Stimulated activated CD4-positive, alpha-beta T cell treated with anti-CD3 and anti-CD28 coated beads, Interleukin-12 subunit alpha, Interleukin-12 subunit beta, amount 100 ng/mL, for 48 hours (primary cell): ENCODE measurements around the gene CDON.

Experiments
- DNase-seq, 3 donors: peaks; one replicate each; pipeline ENCODE4 v3.0.0-alpha.2; 2020; ENCODE audit warnings: low read depth in 2 of 3, low spot score in 1 of 3

CDON gene

DNA sequence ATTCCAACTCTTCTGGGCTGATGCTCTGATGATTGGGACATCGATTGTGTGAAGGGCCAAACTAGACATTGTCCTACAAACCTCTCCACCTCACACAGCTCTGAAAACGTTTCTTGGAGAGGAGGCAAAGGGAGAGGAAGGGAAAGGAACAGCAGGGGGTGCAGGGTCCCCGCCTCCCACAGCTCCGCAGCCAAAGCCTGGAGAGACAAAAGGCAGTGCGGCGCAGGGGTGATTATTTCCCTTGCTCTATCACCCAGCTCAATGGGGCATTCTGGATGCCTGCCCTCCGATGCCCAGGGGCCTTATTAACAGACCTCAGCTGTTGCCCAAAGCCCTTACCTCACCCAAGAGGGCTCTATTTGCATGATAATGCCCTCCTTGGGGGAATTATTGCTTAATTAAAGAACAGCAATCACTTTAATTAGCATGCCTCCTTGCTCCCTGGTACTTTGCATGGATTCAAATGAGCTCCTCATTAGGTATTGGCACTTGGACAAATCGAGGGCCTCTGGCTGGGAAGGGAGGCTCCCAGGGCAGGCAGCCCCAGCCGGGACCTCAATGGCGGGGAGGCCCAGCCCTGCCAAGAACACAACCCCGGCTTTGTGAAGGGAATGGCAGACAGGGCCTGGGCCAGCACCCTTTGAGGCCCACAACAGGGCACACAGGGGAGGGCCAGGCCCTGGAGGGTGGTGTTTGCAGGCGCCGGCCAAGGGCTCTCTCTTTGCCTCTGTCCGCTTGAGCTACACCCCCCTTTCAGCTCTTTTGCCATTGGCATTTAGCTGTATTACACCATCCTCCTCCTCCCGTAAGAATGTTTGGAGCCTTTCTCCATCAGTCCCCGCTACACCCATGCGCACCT lies 19.8 kb upstream of the CDON start:
- no peak for DNase-seq

DNA sequence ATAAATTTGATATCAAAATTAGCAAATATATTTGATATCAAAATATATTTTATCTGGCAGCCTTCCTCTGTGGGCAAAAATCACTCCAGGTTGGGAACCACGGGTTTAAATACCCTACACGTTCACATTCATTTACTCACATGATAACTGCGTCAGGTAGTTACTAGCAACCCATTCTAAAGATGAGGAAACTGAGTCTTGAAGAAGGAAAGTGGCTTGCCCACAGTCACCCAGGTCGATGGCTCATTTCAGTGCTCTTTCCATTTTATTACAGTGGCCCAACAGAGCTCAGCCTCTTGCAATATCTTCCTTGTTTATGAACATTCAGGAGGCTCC lies 19.2 kb upstream of the CDON start:
- no peak for DNase-seq

DNA sequence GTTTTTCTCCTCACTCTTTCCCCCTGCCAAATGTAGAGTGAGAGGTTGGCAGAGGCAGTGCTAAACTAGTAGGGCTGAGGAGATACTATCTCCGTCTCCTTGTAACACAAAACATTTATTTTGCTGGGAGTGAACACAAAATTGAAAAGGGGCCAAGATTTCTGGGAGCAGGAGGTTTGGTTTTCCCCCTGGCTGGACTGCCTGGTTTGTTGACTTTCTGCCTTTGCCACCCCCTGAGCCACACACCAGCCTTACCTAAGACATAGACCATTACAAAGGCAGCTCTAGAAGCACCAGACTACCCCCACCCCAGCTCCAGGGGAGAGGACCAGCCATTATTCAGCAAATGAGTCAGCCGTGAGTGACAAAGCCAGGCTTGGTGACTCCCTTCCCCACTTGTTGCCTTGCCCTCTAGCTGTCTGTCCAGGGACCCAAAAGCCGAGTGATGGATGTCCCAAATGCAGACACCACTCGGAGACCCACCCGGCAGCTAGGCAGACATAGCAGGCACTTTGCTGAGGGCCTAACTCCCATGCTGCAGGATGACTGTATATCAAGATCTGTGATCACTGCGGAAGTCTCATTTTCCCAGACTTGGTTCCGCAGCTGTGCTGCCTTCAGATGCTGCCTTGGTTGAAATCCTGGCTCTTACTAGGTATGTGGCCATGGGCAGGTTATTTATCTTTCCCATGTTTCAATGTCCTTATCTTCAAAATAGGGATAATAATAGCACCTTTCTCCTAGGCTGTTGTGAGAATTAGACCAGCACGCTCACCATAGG lies 17.7 kb upstream of the CDON start:
- no peak for DNase-seq

DNA sequence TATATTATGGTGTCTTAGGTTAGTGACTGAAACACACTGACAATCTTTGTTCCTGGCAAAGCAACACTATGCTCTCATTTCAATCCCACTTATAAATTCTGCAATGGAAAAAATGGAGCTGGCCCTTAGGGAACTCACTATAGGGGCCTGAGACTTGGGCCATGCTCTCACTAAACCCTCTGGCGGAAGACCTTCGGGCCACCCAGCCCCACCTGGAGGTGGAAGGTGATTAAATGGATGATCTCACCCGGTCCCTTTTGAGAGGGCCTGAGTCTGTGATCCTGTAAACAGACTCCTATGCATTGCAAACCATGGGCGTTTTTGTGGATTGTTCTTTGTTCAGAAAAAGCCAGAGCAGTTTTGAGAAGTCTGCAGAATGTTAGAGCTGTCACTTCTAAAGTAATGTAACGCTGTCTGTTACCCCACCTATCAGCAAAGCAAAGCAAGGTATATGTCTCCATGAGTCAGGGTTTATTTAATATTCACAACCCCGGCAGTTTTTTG lies 17.0 kb upstream of the CDON start:
- DNase-seq, result no peak

DNA sequence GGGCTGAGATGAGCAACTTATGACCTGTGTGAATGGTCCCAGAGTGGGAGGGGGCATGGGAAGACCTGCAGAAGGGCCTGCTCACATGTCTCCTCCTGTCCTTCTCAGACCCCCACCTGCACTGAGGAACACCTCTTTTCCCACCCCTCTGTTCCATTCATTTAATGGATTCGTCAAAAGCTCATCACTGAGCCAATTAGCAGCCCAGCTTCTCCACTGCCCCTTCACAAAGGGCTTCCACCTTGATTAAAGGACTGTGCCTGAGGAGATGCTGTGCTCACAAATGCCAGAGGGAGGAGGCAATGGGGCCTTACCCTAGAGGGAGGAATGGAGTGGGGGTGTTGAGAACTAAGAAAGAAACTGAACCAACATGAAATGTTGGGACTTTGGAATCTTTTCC lies 14.0 kb upstream of the CDON start:
- DNase-seq, result no peak

DNA sequence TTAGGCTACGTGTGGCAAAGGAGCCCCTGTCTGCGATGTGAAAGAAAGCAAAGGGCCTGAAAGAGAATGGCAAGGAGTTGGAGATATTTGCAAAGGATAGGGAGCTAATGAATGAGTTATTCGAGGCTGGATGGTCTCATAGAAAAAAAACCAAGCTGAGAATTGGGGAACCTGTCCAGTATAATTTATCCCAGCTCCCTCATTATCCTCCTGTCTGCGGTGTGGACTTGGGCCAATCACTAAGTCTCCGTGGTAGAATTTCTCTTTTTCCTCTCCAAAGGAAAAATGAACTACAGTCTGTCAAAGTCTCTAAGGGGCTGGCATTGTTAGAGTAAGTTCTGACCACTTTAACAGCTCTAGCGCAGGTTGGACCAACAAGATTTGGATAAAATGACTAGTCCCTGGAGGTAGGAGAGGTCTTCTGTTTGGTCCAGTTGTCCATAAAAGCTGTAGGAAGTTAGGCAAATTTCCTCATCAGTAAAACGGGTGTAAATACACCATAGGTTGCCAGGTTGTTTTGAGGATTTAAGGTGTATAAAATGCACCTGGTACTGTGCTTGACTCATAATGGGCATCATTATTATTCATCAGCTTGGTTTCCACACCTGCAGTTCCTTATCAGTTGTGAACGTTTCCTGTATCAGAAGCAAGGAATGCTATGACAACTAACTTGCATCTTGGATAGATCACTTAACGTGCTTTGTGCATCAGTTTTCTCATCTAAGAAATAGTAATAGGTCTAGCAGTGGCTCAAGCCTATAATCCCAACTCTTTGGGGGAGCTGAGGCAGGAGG lies 10.3 kb upstream of the CDON start:
- no peak for DNase-seq

DNA sequence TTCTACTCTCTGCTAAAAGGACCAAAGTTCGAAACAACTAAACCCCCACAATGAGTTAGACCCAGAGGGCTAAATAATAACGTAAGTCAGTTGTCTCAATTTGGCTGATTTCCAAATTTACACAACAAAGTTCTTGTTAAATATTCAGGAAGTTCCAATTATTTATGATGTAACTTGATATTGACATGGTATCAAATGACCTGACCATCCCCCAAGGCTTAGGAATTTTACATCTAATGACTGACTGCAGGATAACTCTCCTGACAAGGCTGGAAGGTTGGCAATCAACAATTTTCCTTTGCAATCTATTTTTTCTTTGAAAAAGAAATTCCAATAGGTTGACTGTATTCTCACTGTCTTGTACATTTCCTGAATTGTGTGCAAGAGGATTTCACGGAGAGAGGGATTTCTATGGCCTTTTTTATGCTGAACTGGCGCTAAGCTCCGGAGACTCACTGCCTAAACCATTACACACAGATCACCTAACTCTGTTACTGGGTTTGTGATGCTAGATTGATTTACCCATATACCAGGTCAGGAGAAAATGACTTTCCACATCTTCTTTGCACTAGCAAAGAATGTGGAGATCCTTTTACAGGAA lies 9.6 kb upstream of the CDON start:
- DNase-seq, result no peak

DNA sequence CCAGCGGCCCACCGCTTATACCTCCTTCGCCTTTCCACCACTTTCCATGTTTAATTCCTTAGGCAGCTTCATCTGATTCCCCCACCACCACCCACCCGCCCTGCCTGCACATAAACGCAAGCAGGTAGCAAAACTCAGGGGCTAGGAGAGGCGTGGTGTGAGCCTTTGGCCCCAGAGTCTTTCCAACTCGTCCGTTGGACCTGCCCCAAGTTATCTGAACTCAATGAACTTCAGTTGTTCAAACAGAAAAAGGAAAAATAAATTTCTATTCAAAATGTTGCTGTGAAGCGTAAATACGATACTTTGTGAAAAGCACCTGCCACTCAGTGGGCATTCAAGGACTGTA lies 814 bp upstream of the CDON start:
- DNase-seq, result no peak

DNA sequence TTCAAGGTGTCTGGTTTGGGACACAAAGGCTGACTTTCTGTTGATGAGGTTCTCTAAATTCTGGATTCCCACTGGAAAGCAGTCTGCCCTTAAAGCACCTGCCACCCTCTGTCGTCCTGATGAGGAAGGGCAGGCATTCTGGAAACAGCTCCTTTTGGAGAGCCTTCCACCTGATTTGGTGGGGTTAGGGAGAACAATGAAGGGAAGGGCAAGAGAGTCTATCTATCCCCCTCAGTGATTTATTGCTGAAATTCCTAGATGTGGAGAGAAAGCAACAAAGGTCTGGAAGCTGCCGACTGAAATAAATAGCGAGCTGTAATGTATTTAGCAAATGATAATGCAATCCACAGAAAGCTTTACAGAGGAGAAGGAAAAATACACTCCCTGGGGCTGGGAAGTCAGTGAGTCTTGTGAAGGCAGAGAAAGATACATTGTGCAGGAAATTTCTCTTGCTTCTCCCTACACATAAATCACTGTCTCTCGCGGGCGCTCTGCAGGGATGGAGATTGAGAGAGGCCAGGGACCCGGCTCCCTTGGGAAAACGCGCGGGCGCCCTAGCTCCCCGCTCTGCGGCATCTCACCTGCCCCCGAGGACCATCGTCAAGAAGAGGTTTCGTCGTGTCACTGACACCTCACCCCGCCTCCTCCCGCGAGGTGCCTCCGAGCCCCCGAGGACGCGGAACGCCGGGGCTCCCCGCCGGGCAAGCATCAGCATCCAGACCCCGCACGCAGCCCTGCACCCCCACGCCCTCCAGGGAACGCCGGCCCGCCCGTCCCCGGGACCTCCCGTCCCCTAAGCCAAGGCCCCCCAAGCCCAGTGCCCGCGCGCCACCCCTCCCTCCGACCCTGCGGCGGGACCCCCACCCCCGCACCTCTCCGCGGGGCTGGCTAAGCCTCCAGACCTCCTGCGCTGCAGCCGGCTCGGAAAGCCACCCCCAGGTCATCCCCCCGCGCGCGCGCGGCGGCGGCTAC lies 673 bp downstream of the CDON start:
- DNase-seq, result peak in 2 of 3 donors; percentile 5 to 6

DNA sequence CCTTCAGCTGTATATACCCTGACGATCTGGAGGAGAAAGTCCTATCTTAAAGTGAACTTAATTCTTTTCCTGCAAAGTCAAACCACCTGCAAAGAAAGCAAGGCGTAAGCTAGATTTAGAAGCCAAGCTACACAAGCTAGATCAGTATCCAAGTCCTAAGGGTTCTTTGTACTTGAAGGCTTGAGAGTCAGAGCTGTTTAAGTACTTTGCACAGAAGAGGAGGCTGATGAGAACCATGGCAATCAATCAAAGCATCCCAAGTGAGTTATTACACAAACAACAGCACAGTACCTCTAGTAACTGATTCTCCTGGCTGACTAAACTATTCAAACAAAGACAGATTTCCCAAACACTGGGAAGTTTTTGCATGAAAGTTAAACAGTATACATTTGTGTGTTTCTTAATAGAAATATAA lies 1.9 kb downstream of the CDON start:
- DNase-seq, result no peak

DNA sequence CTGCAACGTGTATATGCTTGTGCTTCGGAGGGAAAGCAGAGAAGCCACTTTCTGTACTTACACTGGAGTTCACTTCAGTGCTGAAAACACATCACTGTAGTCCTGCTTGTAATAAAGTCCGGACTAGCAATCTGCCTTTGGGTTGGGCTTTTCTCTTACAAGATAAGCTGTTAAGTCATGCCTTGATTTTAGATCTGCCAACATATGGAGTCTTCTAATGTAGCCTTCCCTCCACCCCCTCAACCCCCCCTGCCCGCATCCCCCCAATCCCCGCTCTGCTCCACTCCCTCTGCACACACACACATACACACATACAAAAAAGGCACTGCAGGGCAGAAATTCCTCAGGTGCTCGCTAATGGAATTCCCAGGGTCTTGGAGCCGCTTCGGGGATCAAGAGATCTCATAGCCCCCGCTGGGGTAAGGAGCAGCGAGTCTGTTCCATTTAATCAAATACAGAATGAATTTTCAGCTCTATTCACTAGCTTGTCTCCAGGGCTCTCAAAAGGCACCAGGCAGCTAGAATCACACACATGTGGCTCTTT lies 3.4 kb downstream of the CDON start:
- no peak for DNase-seq

DNA sequence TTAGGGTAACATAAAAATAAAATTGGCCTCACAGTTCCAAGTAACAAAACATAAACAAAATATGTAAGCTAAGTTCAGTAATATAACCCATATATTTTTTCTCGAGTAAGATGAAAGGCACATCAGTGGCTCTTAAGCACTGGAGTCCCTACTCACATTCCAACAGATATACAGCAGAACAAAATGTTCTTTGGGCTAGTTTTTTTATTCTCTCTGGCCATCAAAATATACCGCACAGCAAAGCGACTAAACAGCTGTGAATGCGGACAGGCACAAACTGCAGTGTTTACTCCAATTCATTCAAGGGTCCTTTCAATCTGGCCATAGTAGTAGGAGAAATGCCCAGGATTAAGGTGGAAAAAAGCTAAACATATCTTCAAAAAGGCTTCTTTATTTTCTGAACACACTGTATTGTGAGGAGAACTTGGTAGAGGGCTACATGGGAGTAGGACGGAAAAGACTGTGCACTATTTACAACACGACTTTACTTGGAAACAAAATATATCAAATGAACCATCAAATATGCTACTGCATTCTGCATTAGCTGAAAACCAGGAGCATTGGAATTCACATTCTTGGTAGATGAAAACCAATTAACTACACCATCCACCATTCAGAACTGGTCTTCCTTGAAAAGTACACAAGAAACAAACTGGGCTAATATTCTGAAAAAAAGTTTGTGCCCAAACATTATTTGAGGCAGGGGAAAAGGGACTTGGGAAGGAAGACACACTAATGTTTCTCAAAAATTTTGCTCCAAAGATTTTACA lies 4.4 kb downstream of the CDON start:
- no peak for DNase-seq

DNA sequence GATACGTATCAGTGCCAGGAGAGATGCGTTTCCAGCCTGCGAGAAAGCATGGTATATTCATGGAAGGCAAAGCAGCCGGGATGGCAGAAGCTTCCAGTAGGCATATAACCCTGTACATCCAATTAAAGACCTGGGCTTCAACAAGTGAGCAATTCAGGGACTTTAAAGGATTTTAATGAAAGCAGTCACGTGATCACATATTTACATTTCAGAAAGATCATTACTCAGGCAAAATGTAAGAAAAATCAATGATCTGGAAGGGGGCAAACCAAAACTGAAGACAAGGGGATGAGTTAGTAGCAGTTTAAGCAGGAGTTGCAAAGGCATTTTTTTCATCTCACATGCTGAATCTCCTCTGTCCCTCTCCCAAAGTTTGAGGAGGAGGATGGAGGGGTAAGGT lies 7.8 kb downstream of the CDON start:
- DNase-seq, result no peak

DNA sequence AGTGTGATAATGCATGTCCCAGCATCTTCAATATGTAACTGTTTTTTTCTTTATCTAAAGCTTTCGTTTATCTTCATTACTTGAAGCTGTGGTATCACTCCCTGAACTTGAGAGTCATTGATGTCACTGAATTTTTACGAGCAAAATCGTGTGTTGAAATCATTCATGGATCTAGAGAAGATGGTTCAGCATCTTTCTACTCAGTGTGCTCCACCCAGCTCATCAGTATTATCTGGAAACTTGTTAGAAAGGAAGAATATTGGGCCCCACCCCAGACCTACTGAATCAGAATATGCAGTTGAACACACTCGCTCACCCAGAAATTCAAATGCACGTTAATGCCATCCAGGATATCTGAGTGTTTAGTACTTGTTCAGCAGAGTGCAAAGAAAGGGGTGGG lies 8.3 kb downstream of the CDON start:
- no peak for DNase-seq

DNA sequence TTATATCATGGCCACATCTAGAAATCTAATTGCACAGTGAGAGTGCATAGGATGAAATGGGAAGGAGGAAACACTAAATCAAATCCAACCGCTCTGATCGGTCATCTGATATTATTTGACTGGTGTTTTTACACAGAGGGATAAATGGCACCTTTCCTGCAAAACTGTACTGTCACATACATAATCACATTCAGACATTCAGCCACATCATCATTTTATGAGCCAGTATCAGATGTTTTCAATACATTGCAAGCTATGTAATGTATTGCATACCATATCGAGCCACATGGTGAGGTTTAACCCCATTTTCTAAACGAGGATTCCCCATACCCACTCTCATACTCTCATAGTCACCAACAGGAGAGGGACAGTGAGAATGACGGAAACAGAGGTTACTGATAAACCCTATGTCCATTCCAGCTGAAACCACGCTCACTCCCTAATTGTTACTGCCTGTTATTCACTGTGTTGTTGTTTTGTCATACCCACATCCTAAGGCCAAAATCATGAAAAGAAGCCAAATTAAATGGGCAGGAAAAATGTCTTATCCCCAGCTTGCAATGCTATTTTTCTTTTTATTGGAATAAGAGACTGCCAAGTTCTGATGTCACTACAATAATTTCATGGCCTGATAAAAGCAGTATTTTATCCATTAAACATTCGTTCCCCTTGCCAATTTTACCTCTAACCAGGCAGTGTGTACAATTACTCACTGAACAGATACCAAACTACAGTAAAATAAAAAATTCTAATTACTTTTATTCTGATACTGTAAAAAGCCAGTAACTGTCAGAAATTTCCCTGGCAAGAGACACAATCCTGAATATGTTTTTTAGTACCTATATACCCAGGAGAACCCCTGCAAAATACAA lies 9.0 kb downstream of the CDON start:
- no peak for DNase-seq

DNA sequence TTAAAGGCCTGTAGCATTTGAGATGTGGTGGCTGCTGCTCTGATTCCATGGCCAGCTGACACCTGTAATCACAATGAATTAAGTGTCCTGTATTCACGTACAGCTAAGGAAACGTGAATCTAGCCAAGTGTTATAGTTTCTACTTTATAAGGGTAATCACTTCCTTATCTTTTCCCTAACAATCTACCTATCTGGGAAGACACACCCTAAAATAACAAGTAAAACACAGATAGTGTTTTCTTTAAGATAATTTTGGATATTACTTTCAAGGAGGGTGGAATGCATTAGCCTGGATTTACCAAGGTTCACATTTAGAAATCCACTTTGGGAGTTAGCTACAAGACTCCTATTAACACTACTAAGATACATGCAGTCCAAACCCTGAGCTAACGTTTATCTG lies 11.5 kb downstream of the CDON start:
- DNase-seq, result no peak

DNA sequence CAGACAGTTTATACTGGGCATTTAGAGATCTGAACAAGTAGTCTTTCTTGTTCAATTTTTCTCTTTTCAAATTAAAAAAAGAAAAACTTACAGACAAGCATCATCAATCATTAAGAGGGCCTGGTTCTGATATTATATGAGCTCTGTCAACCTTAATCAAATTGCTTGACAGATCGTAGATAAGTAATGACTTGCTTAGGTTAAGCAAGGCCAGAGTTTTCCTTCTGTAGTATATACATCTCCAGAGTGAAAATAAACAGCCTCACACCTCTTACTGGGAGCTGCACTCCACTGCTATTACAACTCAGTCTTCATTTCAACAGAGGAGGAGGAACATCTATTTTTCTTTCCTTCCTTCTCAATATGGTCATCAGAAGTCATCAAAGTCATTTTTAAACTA lies 13.5 kb downstream of the CDON start:
- no peak for DNase-seq

DNA sequence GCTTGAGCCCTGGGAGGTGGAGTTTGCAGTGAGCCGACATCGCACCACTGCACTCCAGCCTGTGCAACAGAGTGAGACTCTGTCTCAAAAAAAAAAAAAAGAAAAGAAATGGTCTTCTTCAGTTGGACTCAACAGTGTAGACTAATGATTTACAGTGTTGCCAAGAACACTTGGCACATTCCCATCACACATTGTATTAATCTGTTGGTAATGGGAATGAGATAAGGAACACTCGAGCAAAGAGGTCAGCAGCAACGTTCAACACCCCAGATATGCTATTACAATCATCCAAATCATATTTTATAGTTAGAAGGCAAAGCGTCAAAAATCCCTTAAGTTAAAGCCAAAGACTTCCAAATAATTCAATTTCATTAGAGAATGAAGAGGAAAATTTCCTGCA lies 14.5 kb downstream of the CDON start:
- no peak for DNase-seq
